HG03280 (cell line): ENCODE data around the gene MRS2.
"Not testable (repeated sequence)": the region's sequence is repeated elsewhere in the genome, so short reads cannot be mapped to it uniquely, and the experiment has no call there.

Source experiments
- ATAC-seq: cut with Tn5 transposase; IDR thresholded peaks from one replicate; pipeline ENCODE4 v1.9.1; 2021; ENCODE audit warnings: mild to moderate bottlenecking, moderate library complexity; ENCODE audit not compliant: unreplicated experiment

MRS2 gene

GRCh38 chr6:24385536-24386269 is 17.0 kb upstream of the MRS2 start:
- ATAC-seq, result no peak

- no peak for ATAC-seq
Observed at GRCh38 chr6:24387818-24388217, 14.9 kb upstream of the MRS2 start.

GRCh38 chr6:24391208-24391607 is 11.5 kb upstream of the MRS2 start:
- no peak for ATAC-seq

GRCh38 chr6:24391756-24392405 is 10.9 kb upstream of the MRS2 start:
- ATAC-seq, result peak; percentile 86

DNA sequence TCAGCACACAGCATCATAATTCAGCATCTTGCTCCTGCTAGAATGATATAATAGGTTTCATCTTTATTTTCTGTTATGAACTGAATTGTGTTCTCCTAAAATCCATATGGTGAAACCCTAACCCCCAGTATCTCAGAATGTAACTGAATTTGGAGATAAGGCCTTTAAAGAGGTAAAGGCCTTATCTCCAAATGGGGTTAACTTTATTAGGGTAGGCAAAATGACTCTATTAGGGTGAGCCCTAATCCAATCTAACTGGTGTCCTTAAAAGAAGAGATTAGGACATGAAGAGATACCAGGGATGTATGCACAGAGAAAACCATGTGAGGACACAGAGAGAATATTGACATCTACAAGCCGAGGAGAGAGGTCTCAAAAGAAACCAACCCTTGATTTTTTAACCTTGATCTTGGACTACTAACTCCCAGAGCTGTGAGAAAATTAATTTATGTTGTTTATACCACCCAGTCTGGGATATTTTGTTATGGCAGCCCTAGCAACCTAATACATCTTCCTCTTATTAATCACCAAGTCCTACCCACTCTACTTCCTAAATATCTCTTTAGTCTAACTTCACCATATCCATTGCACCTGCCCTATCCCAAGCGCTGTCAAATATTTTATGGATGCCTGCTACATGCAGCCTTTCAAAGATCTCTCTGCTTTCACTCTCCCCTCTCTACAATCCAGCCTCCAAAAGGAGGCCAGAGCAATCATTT is 8.5 kb upstream of the MRS2 start:
- ATAC-seq, result no peak

DNA sequence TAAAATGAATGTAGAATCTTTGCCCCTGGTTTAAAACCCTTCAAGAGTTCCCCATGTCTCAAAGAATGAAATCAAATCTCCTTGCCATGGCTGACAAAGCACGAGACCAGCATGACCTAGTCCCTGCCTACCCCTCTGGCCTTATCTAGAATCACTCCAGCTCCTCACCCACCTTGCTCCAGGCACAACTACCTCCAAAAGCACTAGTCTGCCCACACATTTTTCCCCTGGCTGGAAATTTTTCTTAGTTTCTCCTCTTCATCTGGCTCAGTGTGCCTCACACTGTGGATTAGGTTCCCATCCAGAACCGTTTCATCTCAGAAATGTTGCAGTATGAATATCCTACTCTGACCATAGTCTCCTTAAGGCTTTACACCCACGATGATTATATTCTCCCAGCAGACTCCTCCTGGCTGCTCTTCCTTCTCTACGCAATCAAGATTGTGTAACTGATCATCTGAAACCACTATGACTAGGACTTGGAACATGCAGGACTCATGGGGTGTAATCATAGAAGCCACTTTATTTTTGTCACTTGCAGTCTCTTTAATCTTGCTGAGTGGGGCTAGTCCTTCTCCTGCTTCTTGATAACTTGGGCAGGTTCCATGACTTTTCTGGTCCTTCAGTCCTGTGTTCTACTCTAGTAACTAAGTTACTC is 7.8 kb upstream of the MRS2 start:
- ATAC-seq, result no peak

DNA sequence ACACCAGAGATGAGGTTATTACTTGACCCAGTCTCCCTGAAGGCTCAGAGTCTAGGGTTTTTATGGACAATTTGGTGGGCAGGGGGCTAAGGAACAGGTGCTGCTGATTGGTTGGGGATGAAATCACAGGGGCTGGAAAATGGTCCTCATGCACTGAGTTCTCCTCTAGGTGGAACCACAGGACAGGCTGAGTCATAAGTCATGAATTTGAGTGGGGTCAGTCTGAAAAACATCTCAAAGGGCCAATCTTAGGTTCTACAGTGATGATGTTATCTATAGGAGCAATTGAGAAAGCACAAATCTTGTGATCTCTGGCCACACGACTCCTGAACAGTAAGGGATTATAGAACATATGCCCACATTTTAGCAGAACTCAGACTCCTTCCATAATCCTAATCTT is 5.9 kb upstream of the MRS2 start:
- no peak for ATAC-seq

DNA sequence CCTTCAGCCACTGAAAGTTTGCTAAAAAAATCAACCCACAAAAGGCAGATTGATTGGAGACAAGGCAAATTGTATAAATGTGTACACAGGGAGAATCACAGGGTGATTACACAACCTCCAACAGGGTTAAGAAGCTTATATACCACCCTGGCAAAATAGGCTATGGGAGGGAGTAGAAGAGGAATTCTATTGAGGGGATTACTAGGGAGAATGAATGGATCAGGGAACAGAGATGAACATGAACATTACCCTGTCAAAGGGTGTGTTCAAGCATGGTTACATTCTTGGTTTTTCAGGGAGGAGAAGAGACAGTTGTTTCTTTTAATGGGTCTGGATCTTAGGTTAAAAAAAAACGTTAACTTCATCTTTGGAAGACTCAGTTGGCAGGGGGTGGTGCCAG is 5.1 kb upstream of the MRS2 start:
- ATAC-seq, result no peak

DNA sequence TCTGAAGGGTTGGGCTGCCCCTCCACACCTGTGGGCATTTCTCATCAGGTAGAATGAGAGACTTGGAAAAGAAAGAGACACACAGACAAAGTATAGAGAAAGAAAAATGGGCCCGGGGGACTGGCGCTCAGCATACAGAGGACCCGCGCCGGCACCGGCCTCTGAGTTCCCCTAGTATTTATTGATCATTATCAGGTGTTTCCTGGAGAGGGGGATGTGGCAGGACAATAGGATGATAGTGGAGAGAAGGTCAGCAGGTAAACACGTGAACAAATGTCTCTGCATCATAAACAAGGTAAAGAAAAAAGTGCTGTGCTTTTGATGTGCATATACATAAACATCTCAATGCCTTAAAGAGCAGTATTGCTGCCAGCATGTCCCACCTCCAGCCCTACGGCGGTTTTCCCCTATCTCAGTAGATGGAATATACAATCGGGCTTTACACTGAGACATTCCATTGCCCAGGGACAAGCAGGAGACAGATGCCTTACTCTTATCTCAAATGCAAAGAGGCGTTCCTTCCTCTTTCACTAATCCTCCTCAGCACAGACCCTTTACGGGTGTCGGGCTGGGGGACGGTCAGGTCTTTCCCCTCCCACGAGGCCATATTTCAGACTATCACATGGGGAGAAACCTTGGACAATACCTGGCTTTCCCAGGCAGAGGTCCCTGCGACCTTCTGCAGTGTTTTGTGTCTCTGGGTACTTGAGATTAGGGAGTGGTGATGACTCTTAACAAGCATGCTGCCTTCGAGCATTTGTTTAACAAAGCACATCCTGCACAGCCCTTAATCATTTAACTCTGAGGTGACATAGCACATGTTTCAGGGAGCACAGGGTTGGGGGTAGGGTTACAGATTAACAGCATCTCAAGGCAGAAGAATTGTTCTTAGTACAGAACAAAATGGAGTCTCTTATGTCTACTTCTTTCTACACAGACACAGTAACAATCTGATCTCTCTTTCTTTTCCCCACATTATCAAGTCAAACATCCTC is 2.4 kb upstream of the MRS2 start:
- ATAC-seq, result not testable (repeated sequence)

GRCh38 chr6:24401458-24401857 is 1.3 kb upstream of the MRS2 start:
- ATAC-seq, result no peak

DNA sequence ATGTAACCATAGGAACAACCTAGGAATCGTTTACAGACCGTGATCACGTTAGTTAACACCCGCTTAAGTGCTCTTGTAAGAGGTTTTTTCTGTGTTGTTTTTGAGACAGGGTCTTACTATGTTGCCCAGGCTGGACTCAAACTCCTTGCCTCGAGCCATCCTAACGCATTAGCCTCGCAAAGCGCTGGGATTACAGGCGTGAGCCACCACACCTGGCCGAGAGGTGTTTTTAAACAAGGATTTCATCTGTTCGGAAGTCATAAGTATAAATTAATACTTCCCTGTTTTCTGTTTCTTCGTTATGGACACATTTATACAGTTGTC is 727 bp downstream of the MRS2 start:
- ATAC-seq, result no peak

- no peak for ATAC-seq
Observed at GRCh38 chr6:24405262-24405661, 2.5 kb downstream of the MRS2 start.

DNA sequence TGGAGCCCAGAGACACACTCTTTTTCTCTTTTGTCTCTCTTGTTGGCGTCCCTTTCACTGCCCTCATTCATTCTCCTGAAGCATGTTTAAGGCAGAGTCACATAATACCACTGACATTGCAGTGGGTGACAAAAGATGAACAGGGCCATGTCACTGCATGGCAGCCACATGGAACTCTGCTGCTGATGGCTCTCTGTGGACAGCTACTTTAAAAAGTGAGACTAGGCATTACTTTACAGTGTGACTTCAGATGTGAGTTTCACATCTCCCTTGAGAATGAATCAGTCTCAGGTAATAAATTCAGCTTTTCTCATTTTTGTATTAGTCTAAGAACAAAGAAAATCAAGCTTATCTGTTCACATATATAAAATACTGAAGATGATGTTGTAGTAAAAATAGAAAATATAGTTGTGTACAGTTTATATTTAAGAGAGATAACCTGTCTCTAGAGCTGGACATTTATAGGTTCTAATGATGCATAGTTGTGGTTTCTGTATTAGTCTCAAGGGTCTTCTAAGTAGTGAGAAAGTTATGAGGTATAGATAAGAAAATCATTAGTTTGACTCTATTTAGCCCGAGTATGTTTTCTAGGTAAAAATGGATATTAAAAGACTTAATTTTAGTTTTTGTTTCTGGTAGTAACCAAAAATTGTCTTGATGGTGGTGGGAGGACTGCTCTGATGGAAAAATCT is 6.1 kb downstream of the MRS2 start:
- peak; percentile 94 for ATAC-seq

- no peak for ATAC-seq
Observed at GRCh38 chr6:24410622-24411021, 7.9 kb downstream of the MRS2 start.

GRCh38 chr6:24412294-24412693 is 9.6 kb downstream of the MRS2 start:
- ATAC-seq, result no peak

- ATAC-seq, result not testable (repeated sequence)
Observed at GRCh38 chr6:24414531-24414930, 11.8 kb downstream of the MRS2 start.

- no peak for ATAC-seq
Observed at GRCh38 chr6:24415753-24416152, 13.0 kb downstream of the MRS2 start.

GRCh38 chr6:24419526-24419925 is 16.8 kb downstream of the MRS2 start:
- ATAC-seq, result no peak

- ATAC-seq, result no peak
Observed at GRCh38 chr6:24425091-24425490, 22.4 kb downstream of the MRS2 start.
